SH-SY5Y (cell line): ENCODE results near the gene SLC34A1.

Source experiments
- GATA2 ChIP-seq: IDR thresholded peaks from 2 replicates; pipeline ENCODE4 v1.6.1; 2011; ENCODE audit warnings: mild to moderate bottlenecking, low read depth, low read length
- GATA3 ChIP-seq: IDR thresholded peaks from 2 replicates; pipeline ENCODE4 v1.6.1; 2011; ENCODE audit warnings: low read depth, mild to moderate bottlenecking, low read length, moderate library complexity

The SLC34A1 gene

GRCh38 chr5:177432143-177432838, 48.1 kb downstream of the SLC34A1 start:
- TF ChIP-seq GATA3 = no peak
- no peak for TF ChIP-seq GATA2

- TF ChIP-seq GATA2 (no peak), GATA3 (no peak)
These were observed 48.8 kb downstream of the SLC34A1 start for GRCh38 chr5:177432839-177433657.

DNA sequence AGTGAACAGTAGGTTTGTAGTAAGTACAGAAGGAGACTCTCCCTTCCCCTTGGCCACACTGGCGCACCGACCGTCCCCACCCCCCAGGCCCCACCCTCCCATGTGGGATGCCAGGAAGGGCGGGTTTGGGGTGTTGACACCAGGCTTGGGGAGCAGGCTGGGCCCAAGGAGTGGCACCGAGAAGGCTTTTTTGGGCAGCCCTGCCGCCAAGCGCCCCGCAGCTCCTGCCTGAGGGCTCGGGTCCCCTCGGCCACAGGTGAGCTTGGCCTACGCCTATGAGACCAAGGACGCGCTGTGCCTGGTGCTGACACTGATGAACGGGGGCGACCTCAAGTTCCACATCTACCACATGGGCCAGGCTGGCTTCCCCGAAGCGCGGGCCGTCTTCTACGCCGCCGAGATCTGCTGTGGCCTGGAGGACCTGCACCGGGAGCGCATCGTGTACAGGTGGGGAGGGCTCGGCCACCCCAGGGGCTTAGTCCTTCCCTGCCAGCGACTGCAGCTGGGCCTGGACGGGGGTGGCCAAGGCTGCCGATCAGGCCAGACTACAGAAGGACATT, 49.5 kb downstream of the SLC34A1 start:
- TF ChIP-seq GATA3 (no peak), GATA2 (no peak)

GRCh38 chr5:177434437-177434836, 50.2 kb downstream of the SLC34A1 start:
- TF ChIP-seq GATA2 (no peak), GATA3 (no peak)

GRCh38 chr5:177434942-177435738, 50.9 kb downstream of the SLC34A1 start:
- no peak for TF ChIP-seq GATA2
- TF ChIP-seq GATA3 = no peak

- TF ChIP-seq GATA2 (no peak), GATA3 (no peak)
These were observed 51.8 kb downstream of the SLC34A1 start for GRCh38 chr5:177435847-177436536.

- TF ChIP-seq GATA3 = no peak
- no peak for TF ChIP-seq GATA2
These were observed 53.4 kb downstream of the SLC34A1 start for GRCh38 chr5:177437623-177438022.

GRCh38 chr5:177438468-177438867, 54.2 kb downstream of the SLC34A1 start:
- TF ChIP-seq GATA2 = no peak
- no peak for TF ChIP-seq GATA3

DNA sequence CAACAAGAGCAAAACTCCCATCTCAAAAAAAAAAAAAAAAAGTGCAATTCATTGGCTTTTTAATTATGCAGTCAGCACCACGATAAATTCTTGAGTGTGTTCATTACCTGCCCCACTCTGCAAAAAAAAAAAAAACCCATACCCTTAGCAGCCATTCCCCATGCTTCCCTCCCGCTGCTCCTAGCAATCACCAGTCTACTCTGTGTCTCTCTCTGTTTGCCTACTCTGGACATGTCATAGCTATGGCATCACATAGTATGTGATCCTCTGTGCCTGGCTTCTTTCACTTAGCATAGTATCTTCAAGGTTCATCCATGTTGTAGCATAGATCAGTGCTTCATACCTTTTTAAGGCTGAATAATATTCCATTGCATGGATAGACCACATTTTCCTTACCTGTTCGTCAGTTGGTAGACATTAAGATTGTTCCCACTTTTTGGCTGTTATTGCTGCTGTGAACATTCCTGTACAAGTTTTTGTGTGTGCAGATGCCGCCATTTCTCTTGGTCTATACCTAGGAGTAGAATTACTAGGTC, 55.4 kb downstream of the SLC34A1 start:
- TF ChIP-seq GATA2 (no peak), GATA3 (no peak)

GRCh38 chr5:177440211-177440989, 56.2 kb downstream of the SLC34A1 start:
- no peak for TF ChIP-seq GATA3
- TF ChIP-seq GATA2 = no peak

DNA sequence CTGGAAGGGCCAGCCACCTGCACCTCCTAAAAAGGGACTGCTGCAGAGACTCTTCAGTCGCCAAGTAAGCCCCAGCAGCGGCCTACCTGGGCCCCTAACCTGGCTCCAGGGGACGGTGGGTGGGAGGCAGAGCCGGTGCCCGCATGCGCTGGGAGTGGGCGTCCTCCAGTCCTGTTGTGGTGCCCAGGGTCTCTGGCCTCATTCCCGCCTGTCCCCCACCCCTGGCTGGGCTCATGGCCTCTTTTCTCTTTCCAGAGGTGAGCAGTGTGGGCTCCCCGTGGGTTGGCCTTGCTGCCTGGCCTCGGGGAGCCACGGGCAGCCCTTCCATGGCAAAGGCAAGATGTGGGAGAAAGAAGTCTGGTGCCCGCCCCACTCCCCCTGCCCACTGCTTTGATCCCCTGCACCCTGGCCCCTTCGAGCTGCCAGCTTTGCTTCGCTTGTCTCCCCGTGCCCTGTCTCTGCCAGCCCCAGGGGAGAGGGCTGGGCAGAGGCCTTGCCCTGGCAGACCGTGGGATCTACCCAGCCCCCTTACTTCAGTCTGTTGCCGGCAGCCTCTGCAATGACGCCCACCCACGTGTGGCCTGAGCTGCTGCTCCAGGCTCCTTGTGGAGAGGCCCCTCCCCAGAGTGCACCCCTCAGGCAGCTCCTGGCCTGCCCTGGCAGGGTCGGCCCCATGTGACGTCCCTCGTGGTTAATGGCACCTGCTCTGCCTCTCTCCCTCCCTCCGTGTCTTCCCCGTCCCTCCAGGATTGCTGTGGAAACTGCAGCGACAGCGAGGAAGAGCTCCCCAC, 57.0 kb downstream of the SLC34A1 start:
- TF ChIP-seq GATA3 (no peak), GATA2 (no peak)
